HG03045 (cell line): ENCODE data around the gene TCERG1L.
"Not testable (repeated sequence)": the region's sequence is repeated elsewhere in the genome, so short reads cannot be mapped to it uniquely, and the experiment has no call there.

ENCODE experiments used
- ATAC-seq: cut with Tn5 transposase; IDR thresholded peaks from one replicate; pipeline ENCODE4 v1.9.1; 2021; ENCODE audit warnings: mild to moderate bottlenecking, moderate library complexity; ENCODE audit not compliant: unreplicated experiment

The TCERG1L gene

GRCh38 chr10:131092386-131092785 lies 219.1 kb downstream of the TCERG1L start:
- no peak for ATAC-seq

- ATAC-seq, result no peak
Observed at GRCh38 chr10:131091682-131092081, 219.8 kb downstream of the TCERG1L start.

GRCh38 chr10:131090761-131091661 lies 220.5 kb downstream of the TCERG1L start:
- no peak for ATAC-seq

- no peak for ATAC-seq
Observed at GRCh38 chr10:131089861-131090260, 221.7 kb downstream of the TCERG1L start.

GRCh38 chr10:131089150-131089549 lies 222.4 kb downstream of the TCERG1L start:
- ATAC-seq, result no peak

GRCh38 chr10:131088619-131089018 lies 222.9 kb downstream of the TCERG1L start:
- no peak for ATAC-seq

- ATAC-seq, result no peak
Observed at GRCh38 chr10:131087464-131088215, 223.9 kb downstream of the TCERG1L start.

- ATAC-seq, result no peak
Observed at GRCh38 chr10:131086511-131086910, 225.0 kb downstream of the TCERG1L start.

GRCh38 chr10:131086094-131086493 lies 225.4 kb downstream of the TCERG1L start:
- no peak for ATAC-seq

GRCh38 chr10:131085091-131085860 lies 226.2 kb downstream of the TCERG1L start:
- no peak for ATAC-seq

GRCh38 chr10:131084791-131085090 lies 226.8 kb downstream of the TCERG1L start:
- ATAC-seq, result no peak

GRCh38 chr10:131083915-131084790 lies 227.4 kb downstream of the TCERG1L start:
- no peak for ATAC-seq

GRCh38 chr10:131082991-131083481 lies 228.5 kb downstream of the TCERG1L start:
- ATAC-seq, result no peak

GRCh38 chr10:131082201-131082850 lies 229.2 kb downstream of the TCERG1L start:
- no peak for ATAC-seq

GRCh38 chr10:131081786-131082185 lies 229.7 kb downstream of the TCERG1L start:
- no peak for ATAC-seq

- ATAC-seq, result no peak
Observed at GRCh38 chr10:131081376-131081775, 230.1 kb downstream of the TCERG1L start.

GRCh38 chr10:131080571-131080970 lies 230.9 kb downstream of the TCERG1L start:
- ATAC-seq, result no peak

- ATAC-seq, result no peak
Observed at GRCh38 chr10:131079314-131079713, 232.2 kb downstream of the TCERG1L start.

- not testable (repeated sequence) for ATAC-seq
Observed at GRCh38 chr10:131078882-131079280, 232.6 kb downstream of the TCERG1L start.
